AML-193 (cell line): Measurements from ENCODE around the gene RBM6.
"Not testable (repeated sequence)": the region's sequence is repeated elsewhere in the genome, so short reads cannot be mapped to it uniquely, and the experiment has no call there.

Experiments
- DNase-seq, 2 experiments: peaks; one replicate each; lab custom pipeline; 2025; lab: John Stamatoyannopoulos, UW

RBM6 gene

GRCh38 chr3:49917806-49918590 lies 22.0 kb upstream of the RBM6 start:
- DNase-seq: peak; percentile 52 to 55

GRCh38 chr3:49924683-49925082 lies 15.3 kb upstream of the RBM6 start:
- DNase-seq: no peak

- no peak for DNase-seq
These were observed 14.5 kb upstream of the RBM6 start for GRCh38 chr3:49925485-49925884.

GRCh38 chr3:49926117-49926728 lies 13.7 kb upstream of the RBM6 start:
- DNase-seq: peak in 1 of 2 experiments; percentile 7

- DNase-seq: no peak
These were observed 12.2 kb upstream of the RBM6 start for GRCh38 chr3:49927798-49928197.

GRCh38 chr3:49928481-49929017 lies 11.4 kb upstream of the RBM6 start:
- DNase-seq: no peak

GRCh38 chr3:49929291-49930167 lies 10.4 kb upstream of the RBM6 start, which contains the start of gene MON1A:
Gene MON1A (minus strand): TSS chr3:49929811. CDS start chr3:49913346, 16,465 bp downstream.
- DNase-seq: peak; percentile 77 to 78

- DNase-seq: no peak
These were observed 9.7 kb upstream of the RBM6 start for GRCh38 chr3:49930168-49930690.

GRCh38 chr3:49930922-49931321 lies 9.0 kb upstream of the RBM6 start:
- no peak for DNase-seq

- DNase-seq: not testable (repeated sequence)
These were observed 7.7 kb upstream of the RBM6 start for GRCh38 chr3:49932281-49932680.

- DNase-seq: peak; percentile 69 to 75
These were observed 2.9 kb upstream of the RBM6 start for GRCh38 chr3:49937090-49937489.

- DNase-seq: peak; percentile 16 to 21
These were observed 808 bp downstream of the RBM6 start for GRCh38 chr3:49940667-49941249.

GRCh38 chr3:49942651-49943050 lies 2.7 kb downstream of the RBM6 start:
- DNase-seq: peak; percentile 26 to 31

GRCh38 chr3:49952924-49953323 lies 13.0 kb downstream of the RBM6 start:
- no peak for DNase-seq

GRCh38 chr3:49955636-49956035 lies 15.7 kb downstream of the RBM6 start:
- DNase-seq: no peak

GRCh38 chr3:49966233-49966942 lies 26.4 kb downstream of the RBM6 start:
- no peak for DNase-seq

- DNase-seq: no peak
These were observed 27.3 kb downstream of the RBM6 start for GRCh38 chr3:49967291-49967690.

GRCh38 chr3:49968346-49968745 lies 28.4 kb downstream of the RBM6 start:
- no peak for DNase-seq

- DNase-seq: no peak
These were observed 32.7 kb downstream of the RBM6 start for GRCh38 chr3:49972656-49973055.

- DNase-seq: no peak
These were observed 37.0 kb downstream of the RBM6 start for GRCh38 chr3:49976942-49977341.

GRCh38 chr3:49984394-49984793 lies 44.4 kb downstream of the RBM6 start:
- DNase-seq: no peak
